ENCODE measurements around the gene GTF3C2. TPM values are rescaled to one million over a fixed set of nuclear protein-coding genes. Genes with fewer than 3 reads are reported as not detected.

Gene GTF3C2
- total RNA-seq, 1 donor from 2014 or later, result 61.4 TPM

DNA sequence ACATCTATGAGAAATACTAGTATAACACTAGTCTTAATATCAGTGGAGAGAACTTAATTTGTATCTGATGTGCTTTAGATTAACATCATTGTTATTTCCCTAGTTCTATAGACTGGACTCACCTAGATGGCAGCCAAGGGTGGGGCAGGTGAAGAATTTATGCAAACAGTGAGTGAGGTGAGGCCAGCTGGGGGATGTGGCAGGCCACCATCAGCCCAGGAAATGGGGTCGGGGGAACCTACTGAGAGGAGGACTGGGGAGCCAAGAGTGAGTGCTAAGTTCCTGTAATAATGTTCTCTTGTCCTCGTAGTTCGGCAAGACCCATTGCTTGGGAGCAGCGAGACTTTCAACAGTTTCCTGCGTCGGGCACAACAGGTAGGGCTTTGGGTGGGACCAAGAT is 16.4 kb upstream of the GTF3C2 start:
- TF ChIP-seq, protein P1, sequence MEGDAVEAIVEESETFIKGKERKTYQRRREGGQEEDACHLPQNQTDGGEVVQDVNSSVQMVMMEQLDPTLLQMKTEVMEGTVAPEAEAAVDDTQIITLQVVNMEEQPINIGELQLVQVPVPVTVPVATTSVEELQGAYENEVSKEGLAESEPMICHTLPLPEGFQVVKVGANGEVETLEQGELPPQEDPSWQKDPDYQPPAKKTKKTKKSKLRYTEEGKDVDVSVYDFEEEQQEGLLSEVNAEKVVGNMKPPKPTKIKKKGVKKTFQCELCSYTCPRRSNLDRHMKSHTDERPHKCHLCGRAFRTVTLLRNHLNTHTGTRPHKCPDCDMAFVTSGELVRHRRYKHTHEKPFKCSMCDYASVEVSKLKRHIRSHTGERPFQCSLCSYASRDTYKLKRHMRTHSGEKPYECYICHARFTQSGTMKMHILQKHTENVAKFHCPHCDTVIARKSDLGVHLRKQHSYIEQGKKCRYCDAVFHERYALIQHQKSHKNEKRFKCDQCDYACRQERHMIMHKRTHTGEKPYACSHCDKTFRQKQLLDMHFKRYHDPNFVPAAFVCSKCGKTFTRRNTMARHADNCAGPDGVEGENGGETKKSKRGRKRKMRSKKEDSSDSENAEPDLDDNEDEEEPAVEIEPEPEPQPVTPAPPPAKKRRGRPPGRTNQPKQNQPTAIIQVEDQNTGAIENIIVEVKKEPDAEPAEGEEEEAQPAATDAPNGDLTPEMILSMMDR (IDR thresholded peaks at IDR 0.05; ENCODE audit: unreplicated experiment), result no peak
- Mint-ChIP-seq H3K4me1 (ENCODE audit: unreplicated experiment) (peaks cover 28% of the 10 kb centered on the region), H3K27ac (ENCODE audit: unreplicated experiment) (peak overlapping the region; percentile 70), H3K27me3 (ENCODE audit: unreplicated experiment) (peaks cover 15% of the 10 kb centered on the region), H3K9me3 (ENCODE audit: unreplicated experiment) (no peaks in the 10 kb centered on the region), H3K4me3 (ENCODE audit: unreplicated experiment) (peak overlapping the region; percentile 77), H3K36me3 (ENCODE audit: low read depth, unreplicated experiment) (peaks cover 58% of the 10 kb centered on the region)
- no peak for DNase-seq (ENCODE audit: low spot score)

DNA sequence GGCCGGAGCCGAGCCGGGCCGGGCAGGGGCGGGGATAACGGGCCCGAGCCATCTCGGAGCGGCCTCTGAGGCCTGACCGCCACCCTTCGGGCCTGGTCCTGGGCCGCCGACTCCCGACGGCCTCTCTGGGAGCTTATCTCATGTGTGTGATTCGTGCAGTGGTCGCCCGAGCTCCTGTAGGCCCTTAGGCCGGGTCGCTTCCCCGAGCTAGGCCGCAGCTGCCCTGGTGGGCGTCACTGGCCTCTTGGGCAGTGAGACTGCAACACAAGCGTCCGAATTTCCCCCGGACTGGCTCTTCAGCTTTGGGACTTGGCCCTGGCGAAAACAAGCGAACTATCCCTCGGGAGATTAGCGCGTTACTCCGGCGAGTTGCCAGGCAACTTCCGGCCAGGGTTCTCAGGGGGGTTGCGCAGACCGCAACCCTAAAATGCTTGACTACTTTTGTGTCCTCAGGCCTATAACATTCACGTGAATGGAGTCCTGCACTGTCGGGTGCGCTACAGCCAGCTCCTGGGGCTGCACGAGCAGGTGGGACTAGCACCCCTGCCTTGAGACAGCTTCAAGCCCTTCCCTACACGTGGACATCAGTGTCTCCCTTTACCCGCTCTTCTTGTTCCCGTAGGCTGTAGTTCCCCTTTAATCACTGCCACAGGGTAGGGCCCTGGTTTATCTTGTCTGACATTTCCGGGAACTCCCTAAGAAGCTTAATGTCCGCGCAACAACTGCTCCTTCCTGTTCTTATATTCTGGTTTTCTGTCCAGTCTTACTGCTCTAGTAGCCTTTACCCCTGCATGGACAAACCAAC is 14.5 kb upstream of the GTF3C2 start:
- H3K4me3 Mint-ChIP-seq (ENCODE audit: unreplicated experiment), result peak overlapping the region; percentile 99
- H3K27ac Mint-ChIP-seq (ENCODE audit: unreplicated experiment), result peak overlapping the region; percentile 96
- TF ChIP-seq, protein P1 (IDR thresholded peaks at IDR 0.05; ENCODE audit: unreplicated experiment), result no peak
- peaks cover 56% of the 10 kb centered on the region for H3K36me3 Mint-ChIP-seq (ENCODE audit: low read depth, unreplicated experiment)
- H3K9me3 Mint-ChIP-seq (ENCODE audit: unreplicated experiment), result no peaks in the 10 kb centered on the region
- peaks cover 12% of the 10 kb centered on the region for H3K27me3 Mint-ChIP-seq (ENCODE audit: unreplicated experiment)
- DNase-seq (ENCODE audit: low spot score), result peak; percentile 12
- H3K4me1 Mint-ChIP-seq (ENCODE audit: unreplicated experiment), result peaks cover 28% of the 10 kb centered on the region

DNA sequence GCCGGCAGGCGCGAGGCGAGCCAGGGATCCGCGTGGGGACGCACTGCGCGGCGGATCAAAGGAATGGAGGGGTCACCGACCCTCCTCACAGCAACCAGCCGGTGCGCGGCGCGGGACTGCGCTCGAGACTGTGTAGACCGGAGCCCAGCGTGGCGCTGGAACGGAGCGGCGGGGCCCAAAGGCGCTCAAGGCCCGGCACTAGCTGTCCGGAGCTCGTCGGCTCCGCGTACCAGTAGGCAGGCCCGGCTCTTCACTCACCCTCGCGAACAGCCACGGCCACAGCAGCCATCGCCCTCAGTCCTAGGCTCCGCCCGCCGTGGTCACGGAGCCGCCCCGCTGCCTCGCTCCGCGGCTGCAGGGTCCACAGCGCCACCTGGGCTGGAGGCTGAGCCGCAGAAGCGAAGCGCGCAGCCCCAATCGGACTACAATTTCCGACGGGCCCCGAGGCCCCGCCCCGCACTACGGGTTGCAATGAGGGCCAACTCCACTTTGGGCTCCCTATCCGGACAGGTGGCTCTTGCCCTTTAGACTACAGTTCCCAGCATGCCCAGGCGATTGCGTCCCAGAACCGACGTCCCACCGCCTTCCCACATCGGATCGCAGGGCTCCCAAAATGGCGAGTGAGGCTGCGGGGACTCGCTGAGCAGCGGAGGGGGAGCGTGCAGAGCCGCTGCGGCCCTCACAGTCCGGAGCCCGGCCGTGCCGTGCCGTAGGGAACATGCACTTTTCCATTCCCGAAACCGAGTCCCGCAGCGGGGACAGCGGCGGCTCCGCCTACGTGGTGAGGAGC is 13.7 kb upstream of the GTF3C2 start, which contains the start of the genes EIF2B4 and SNX17:
EIF2B4 (minus strand) TSS at position 313 of the 790 bp plus-strand sequence; CDS start at position 289, 24 bp downstream.
SNX17 (plus strand) TSS at position 591 of the 790 bp plus-strand sequence; CDS start at position 719, 128 bp downstream.
- Mint-ChIP-seq H3K4me1 (ENCODE audit: unreplicated experiment) (peaks cover 28% of the 10 kb centered on the region), H3K36me3 (ENCODE audit: low read depth, unreplicated experiment) (peaks cover 50% of the 10 kb centered on the region), H3K27ac (ENCODE audit: unreplicated experiment) (peak within 1 kb of the TSS; percentile 96)

DNA sequence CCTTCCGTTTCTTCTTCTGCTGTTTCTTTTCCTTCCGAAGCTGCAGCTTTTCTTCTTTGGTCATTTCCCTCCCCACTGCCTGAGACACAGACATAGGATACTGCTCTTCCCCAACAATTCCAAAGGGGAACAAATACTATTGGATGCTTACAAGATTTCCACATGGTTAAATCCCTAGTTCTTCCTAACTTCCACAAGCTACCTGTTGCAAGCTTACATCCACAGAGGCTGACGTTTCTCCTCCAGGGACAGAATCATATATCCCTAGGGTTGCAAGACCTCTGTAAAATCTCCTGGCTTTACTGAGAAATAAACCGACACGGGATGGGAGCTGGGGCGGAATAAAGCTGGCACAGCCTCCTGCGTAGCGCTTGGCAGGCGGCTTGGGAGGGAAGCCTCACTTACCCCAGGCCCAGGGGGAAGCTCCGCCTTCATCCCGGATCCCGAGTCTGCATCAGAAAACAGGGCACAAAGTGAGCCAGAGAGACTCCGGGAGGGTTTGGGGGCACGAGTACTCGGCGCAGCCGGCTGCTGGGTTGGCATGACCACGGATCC is 13.0 kb upstream of the GTF3C2 start:
- no peaks in the 10 kb centered on the region for H3K9me3 Mint-ChIP-seq (ENCODE audit: unreplicated experiment)
- H3K4me3 Mint-ChIP-seq (ENCODE audit: unreplicated experiment), result peak overlapping the region; percentile 99
- DNase-seq (ENCODE audit: low spot score), result no peak
- H3K27me3 Mint-ChIP-seq (ENCODE audit: unreplicated experiment), result peaks cover 12% of the 10 kb centered on the region
- TF ChIP-seq, protein P1 (IDR thresholded peaks at IDR 0.05; ENCODE audit: unreplicated experiment), result no peak
- H3K27ac Mint-ChIP-seq (ENCODE audit: unreplicated experiment), result peak overlapping the region; percentile 43
- peaks cover 28% of the 10 kb centered on the region for H3K4me1 Mint-ChIP-seq (ENCODE audit: unreplicated experiment)
- peaks cover 47% of the 10 kb centered on the region for H3K36me3 Mint-ChIP-seq (ENCODE audit: low read depth, unreplicated experiment)

More for the DNA sequence above, 13.7 kb upstream of the GTF3C2 start, which contains the start of the genes EIF2B4 and SNX17:
- H3K9me3 Mint-ChIP-seq (ENCODE audit: unreplicated experiment), result no peaks in the 10 kb centered on the region
- H3K4me3 Mint-ChIP-seq (ENCODE audit: unreplicated experiment), result peak within 1 kb of the TSS; percentile 99
- DNase-seq (ENCODE audit: low spot score), result peak; percentile 99
- TF ChIP-seq, protein P1 (IDR thresholded peaks at IDR 0.05; ENCODE audit: unreplicated experiment), result no peak
- H3K27me3 Mint-ChIP-seq (ENCODE audit: unreplicated experiment), result peaks cover 12% of the 10 kb centered on the region
